ENCODE measurements around the gene BTD.

DNA sequence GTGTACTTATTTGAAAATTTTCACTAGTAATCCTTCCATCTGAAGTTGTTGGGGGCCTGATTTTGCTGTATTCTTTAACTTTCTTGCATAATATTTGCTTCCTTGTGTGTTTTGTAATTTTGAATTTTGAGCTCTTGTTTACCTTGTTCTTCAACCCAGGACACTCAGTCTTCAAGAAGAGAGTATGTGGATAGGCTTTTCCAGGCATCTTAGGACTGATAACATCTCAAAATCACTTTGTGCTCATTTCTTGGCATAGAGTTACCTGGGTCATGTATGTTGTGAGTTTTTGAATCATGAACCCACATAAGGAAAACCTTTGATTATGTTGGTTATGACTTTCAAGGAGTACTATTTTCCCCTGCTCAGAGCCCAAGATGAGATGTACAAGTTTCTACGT lies 13.4 kb downstream of the BTD start:
- TF ChIP-seq, protein P1, sequence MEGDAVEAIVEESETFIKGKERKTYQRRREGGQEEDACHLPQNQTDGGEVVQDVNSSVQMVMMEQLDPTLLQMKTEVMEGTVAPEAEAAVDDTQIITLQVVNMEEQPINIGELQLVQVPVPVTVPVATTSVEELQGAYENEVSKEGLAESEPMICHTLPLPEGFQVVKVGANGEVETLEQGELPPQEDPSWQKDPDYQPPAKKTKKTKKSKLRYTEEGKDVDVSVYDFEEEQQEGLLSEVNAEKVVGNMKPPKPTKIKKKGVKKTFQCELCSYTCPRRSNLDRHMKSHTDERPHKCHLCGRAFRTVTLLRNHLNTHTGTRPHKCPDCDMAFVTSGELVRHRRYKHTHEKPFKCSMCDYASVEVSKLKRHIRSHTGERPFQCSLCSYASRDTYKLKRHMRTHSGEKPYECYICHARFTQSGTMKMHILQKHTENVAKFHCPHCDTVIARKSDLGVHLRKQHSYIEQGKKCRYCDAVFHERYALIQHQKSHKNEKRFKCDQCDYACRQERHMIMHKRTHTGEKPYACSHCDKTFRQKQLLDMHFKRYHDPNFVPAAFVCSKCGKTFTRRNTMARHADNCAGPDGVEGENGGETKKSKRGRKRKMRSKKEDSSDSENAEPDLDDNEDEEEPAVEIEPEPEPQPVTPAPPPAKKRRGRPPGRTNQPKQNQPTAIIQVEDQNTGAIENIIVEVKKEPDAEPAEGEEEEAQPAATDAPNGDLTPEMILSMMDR (IDR thresholded peaks at IDR 0.05 in 4 of 5, conservative IDR thresholded peaks at IDR 0.05 in 1 of 5), result no peak
- TF ChIP-seq POLR2A (IDR thresholded peaks at IDR 0.05), result no peak

All from gastrocnemius medialis (tissue), 4 donors.